ENCODE results near the gene RAD51B.
"Not testable (repeated sequence)": the region's sequence is repeated elsewhere in the genome, so short reads cannot be mapped to it uniquely, and the experiment has no call there.

The RAD51B gene

DNA sequence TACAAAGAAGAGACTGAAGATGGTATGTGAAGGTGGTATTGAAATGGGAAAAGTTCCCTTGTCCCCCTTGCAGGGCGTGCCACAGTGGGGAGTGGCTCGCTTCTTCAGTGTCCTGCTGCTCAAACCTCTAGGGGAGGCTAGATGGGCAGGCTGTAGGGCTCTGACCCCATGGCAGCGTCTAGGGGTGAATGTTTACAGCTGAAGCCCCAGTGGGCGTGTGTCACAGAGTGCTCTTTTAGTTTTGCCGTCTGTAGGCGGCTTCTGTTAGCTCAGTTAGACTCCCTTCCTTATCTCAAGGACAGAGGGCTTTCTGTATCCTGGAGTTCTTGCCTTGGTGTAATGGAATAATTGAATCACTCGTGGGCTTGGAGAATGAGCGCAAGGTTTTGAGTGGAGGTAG is 266.2 kb downstream of the RAD51B start:
- no peak for DNase-seq

DNA sequence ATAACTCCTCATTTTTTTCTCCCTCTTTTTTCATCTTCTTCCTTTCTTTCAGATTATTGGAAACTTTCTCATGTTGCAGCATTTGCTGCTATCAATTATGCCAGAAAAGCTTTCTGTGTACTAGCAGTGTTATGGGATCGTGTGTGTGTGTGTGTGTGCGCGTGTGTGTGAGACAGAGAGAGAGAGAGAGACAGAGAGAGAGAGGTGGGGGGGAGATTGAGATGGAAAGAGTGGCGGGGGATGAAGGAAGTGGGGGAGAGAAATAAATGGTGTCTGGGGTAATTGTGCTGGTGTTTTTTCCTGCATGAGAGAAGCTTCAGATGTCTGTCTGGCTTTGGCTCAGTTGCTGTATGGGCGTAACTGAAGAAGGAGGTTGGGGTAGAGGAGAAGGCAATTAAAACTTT is 268.9 kb downstream of the RAD51B start:
- DNase-seq: no peak

DNA sequence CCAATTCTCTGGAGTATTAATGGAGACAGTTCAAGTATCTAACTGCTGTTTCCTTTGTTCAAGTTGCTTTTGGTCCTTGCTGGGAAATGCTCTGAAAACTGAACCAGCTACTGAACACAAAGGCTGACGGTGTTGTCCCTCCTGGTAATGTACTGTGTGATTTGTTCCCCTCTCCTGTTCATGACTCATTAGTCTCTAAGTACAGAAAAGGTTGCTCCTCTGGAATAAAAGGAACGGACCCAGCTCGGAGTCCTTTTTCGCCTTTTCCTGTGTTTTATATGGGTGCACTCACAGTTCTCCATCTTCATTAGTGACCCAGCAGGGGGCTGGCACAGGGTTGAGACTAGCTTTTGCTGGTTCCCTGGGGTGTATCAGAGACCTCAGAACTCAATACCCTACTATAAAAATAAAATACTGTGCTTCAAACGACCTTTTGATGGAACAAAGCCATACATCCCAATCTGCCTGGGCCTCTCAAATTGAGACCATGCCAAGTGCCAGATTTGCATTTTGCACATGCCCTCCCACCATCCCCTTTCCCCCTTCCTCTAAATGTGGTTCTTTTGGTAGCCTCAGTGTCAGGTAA is 269.7 kb downstream of the RAD51B start:
- DNase-seq: no peak

DNA sequence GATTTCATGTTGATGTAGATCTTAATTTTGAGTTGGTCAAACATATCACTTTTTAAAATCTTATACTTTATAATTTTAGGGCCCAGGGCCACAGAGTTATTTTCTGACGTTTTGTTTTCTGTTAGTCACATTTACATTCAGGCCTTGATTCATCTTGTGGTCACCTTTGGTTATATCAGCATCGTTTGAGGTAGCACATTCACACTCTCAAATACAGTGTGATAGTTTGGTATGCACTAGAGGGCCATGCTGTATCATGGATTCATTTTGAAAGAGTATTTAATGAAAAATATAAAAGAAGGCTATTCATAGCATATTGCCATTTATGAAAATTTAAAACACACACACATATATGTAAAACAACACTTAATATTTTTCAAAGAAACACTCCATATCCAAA is 274.6 kb downstream of the RAD51B start:
- no peak for DNase-seq

DNA sequence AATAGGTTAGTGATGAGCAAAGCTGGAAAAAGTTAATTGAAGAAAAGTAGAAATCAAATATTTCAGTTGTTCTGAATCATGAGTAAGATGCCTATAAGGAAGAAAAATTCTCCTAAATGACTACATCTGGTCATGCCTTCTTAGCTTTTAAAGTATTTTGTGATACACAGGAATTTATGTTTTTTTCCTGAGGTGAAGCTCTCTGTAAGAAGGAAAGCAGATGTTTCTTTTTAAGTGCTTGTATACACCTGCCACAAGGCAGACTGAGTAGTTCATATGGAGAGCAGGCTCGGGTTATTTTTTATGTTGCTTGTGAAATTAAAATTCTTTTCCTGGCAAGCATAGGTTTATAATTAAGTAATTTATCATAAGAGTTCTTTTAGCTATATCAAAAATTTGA is 275.2 kb downstream of the RAD51B start:
- DNase-seq: no peak

DNA sequence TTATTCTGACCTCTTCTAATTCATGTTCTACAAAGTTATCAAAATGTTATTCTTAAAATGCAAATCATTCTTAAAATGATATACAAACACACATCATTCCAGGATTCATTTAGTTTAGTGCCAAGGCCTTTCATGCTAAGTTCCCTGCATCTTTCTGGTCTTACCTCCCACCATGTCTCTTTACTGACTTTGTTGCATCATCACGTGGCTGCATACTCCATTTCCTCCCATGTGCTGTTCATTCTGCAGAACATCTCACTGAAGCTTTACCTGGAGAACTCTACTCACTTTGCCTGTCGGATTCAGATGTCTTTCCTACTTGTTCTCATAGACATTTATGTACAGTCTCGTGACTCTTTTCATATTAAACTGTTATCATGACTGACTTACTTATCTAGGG is 278.1 kb downstream of the RAD51B start:
- no peak for DNase-seq

DNA sequence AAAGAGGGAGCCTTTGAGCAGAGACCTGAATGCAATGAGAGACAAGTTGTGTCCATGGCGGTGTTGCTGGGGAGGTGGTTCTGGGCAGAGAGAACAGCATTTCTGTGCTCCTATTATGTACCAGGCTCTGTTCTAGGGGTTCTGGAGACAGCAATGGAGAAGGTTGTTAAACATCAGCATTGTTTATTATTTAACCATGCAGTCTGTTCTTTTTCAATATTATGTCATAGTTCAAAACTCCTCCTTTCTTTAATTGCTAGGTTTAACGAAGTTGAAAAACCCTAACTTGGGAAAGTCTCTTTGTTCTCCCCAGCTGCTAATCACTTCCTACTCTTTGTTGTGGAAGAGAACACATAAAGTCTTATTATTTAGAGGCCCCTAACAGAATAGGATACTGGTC is 279.3 kb downstream of the RAD51B start:
- DNase-seq: no peak

DNA sequence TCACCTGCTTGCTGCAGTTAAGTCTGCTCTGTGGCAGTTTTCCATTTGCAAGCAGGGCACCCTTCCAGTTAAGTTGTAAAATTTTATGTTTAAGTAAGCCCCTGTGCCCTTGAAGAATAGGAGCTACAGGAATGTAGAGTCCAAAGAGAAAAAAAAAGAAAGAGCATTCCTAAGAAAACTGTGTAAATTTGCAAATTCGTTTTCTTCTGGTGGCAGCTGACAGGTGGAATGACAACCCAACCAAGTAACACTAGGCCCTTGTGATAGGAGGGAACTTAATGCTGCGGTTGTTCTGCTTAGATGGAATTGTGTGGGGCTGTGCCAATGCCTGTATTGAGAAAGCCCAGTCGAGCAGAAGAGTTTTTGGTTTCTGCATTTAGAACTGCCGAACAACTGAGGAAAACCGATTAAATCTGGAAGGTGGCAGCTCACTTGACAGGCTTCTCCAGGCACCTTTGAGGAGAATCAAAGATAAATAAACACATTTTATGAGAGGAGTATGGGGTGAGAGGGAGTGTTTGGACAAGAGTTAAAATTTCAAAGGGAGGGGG is 280.0 kb downstream of the RAD51B start:
- DNase-seq: peak; percentile 46

DNA sequence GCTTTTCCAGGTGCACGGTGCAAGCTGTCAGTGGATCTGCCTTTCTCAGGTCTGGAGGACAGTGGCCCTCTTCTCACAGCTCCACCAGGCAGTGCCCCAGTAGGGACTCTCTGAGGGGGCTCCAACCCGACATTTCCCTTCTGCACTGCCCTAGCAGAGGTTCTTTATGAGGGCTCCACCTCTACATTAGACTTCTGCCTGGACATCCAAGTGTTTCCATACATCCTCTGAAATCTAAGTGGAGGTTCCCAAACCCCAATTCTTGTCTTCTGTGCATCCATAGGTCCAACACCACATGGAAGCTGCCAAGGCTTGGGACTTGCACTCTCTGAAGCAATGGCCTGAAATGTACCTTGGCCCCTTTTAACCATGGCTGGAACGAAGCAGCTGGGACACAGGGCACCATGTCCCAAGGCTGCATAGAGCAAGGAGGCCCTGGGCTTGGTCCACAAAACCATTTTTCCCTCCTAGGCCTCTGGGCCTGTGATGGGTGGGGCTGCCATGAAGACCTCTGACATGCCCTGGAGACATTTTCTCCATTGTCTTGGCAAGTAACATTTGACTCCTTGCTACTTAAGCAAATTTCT is 282.2 kb downstream of the RAD51B start:
- DNase-seq: not testable (repeated sequence)

DNA sequence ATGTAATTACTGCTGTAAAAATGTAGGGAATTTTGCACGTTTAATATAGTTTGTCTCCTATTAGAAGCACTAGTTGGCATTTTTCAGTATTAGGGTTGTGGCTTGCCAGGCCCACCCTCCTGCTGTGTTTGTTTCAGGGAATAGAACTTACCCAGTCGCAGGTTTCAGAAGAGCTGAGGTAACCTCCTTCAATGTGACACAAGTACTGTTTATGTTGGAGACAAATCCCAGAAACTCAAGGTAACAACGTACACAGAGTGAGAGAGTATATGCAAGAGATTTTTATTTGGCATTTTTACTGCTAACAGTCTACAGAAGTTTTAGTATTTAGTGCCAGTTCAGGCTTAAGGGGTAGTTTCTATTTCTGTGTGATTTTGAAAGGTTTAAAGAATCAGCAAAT is 284.3 kb downstream of the RAD51B start:
- DNase-seq: no peak

DNA sequence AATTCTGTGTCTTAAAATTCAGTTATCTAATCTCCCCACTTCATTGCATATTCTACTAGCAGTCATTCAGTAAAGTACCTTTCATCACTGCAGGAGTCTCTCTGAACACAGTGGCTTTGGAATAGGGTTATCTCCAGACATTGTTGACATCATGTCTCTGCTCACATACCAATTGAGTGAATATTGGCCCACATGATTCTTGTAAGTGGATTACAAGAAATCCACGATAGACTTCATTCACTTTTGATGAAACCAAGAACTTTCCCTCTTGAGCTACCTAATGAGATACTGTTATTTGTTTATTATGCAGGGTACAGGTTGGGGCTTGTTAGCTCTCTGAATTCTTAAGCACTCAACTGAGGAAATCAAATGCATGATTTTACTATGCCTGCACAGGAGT is 284.9 kb downstream of the RAD51B start:
- DNase-seq: no peak

DNA sequence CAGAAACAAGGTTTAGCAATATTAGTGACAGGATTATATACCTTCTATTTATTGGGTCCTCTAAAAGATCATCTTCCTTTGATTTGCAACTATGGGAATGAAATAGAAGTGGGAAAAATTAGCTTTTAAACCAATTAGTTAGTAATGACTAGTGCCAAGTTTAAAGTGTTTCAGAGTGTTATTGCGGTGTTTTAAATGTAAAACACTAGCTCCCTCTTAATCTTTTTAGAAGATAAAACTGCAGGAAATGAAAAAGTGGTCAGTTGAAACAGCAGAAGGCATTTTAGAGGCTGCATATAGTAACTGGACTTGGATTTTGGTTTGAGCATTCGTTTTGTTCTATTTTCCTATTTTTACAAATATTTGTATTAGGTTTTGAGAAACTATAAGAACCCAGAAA is 286.2 kb downstream of the RAD51B start:
- DNase-seq: no peak

DNA sequence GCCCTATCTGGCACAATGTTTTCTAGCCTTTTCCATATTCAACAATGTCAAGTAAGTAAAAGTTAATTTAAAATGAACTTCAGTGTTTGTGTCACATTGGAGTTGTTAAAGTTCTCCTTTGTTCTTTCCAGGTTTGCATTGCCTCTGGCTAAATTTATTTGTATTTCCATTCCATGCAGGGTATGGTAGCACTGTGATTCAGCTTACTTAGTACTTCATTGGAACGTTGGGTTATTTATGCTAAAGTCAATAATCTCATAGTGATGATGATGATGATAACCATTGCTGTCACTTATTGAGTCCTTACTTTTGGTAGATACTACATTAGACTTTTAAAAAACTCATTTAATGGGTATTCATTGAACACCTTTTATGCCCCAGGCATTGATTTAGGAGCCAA is 286.9 kb downstream of the RAD51B start:
- no peak for DNase-seq

DNA sequence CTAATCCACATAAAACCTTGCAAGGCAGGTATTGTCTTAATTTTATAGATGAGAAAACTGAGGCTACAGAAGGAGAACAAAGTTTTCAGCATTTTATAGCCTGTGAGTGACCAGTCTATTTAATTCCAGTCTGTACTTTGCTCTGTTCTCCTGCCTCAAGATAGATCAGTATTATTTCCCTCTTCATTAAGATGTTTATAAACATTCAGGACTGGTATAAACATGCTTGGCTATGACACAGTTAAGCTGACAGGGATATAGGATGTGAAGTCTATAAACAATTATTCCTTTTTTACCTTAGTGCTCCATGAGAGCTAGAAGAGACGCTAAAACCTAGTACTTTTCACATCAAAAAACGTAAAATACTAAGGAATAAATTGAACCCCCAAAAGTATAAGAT is 287.3 kb downstream of the RAD51B start:
- DNase-seq: no peak

DNA sequence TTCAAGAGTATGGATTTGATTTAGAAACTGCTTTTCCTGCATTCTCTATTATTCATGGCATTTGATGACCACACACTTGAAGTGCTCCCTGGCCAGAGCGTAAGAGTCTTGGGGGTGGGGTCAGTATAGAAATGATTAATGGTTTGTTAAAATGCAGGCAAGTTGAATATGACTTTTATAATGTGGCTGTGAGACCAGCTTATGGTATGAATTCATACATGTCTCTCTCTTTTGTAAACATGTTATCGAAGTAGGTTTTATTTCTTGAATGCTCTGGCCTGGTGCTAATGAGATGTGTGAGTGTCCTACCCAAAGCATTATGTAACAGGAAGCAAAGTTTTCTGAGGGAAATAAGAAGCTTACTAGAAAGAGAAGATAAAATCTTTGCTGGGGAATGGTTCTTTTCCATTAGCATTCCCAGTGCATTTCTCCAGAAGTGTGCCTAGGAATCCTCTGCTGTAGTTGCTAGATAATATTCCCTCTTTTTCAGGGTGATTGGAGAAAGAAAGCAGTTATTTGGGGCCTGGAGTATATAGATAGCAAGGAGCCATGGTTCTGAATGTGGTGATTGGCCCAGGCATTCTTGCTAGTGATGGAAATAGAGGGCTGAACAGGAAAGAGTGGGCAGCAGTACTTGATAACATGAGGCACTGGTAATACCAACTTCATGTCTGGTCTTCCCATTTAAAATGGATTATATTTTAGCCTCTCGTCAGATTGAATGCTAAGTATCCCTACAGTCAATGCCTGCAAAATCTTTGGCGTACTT is 289.7 kb downstream of the RAD51B start:
- DNase-seq: no peak

DNA sequence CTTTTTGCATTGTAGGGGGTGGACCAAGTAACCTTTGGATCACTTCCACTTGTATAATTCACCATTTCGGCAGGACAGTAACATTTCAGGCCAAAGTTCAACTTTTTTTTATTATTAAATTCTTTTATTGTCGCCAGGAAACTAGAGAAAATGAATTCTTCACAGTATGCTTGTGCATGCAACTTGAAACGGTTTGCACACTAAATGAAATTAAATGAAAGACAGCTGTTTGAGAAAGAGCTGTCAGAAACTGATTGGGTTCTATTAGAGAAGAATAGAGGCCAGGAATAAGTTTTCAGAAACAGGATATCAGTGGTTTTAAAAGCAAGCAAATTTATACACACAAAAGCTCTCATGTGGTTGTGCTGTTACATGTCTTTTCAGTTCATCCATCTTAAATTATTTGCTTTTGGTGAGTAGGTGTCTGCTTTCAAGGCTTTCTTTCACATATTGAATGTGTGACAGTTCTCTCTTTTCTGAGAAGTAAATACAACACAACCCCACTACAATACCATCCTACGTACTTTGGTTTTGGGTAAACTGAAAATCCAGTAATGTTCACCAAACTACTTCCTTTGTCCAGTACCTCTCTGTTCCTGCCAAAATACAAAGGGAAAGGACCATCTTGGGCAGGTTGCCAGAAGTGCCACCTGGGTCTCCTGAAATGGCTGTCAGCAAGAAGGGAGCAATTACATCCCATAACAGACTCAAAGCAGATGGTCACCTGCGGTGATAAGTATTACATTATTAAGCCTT is 291.7 kb downstream of the RAD51B start:
- DNase-seq: no peak

DNA sequence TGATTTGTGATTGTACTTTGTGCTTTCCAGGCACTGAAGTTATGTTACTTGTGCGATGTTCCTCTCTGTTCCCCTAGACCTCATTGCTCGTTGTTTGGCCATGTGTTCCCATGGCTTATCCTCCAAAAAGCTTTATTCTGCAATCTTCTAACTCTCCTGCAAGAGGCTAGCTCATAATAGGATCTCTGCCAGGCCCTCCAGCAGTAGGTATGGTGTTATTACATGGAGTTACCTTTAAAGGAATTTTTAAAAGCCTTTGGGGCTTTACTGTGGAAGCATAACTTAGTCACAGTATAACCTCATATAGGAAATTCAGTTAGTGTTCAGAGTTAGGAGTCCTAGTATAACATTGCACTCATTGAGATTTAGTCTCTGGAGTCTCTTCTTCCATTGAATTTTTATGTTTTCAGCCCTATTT is 292.3 kb downstream of the RAD51B start:
- DNase-seq: no peak

DNA sequence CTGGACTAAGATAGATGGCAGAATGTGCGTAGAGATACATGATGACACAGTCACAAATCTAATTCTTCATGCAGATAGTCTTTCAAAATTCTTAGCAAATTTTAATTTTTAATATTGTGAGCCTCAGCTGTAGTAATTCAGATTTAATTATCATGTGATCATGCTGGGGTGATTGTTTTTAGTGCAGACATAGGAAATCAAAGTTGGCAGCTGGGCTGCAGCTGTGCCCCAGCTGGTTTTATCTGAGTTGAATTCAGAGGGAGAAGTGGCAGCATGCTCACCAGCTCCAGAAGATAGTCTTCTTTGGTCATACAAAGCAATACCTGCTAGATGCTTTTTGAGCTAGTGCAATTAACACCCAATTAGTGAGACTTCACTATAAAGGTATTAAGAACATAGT is 292.9 kb downstream of the RAD51B start:
- no peak for DNase-seq

DNA sequence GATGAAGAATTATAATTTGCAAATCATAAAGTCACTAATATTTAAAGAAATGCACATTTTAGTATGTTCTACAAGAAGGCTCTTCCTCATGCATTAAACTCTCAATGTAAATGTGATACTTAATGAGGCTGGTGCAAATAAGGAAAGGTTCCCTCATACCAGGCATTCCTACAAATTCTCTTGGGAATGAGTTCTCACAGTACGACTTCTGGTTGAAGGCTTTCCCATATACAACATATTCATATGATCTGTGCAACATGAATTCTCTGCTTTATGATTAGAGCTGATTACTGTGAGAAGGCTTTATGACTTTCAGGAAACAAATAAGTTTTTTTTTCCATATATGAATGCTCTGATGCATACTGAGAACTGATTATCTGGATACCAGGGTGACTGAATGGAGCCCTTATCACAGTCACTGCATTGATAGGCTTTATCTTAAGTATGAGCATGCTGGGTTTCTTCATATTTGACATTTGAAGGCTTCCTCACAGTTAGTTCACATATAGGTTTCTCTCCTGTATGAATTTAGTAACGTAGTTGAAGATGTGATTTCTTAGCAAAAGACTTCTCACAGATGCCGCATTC is 293.9 kb downstream of the RAD51B start:
- no peak for DNase-seq

DNA sequence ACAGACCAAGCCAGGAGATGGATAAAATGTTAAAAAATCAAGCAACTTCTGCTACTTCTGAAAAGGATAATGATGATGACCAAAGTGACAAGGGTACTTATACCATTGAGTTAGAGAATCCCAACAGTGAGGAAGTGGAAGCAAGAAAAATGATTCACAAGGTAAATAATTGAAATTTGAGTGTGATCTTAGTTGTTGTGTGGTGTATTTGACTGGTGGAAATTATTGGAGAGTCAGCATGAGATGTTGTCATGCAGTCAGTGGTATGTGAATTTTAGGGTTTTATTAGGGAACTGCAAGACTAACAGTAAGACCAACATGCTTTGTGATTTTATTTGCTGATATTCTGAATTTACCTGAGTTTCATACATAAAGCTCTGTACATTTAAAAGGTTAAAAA is 296.4 kb downstream of the RAD51B start:
- not testable (repeated sequence) for DNase-seq

DNA sequence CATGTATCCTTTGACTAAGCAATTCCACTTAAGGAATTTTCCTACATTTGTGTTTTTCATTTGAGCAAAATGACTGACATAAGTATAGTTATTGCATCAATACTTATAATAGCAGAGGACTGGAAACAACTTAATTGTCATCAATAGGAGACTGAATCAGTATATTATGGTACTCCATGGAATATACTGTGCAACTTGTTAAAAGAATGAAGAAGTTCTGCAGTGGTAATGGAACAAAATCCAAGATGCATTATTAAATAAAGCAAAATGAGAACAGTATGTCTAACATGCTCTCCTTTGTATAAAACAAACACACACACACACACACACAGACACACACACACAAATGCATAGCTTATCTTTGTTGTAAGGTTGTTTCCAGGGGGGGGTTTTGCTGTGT is 303.1 kb downstream of the RAD51B start:
- no peak for DNase-seq

DNA sequence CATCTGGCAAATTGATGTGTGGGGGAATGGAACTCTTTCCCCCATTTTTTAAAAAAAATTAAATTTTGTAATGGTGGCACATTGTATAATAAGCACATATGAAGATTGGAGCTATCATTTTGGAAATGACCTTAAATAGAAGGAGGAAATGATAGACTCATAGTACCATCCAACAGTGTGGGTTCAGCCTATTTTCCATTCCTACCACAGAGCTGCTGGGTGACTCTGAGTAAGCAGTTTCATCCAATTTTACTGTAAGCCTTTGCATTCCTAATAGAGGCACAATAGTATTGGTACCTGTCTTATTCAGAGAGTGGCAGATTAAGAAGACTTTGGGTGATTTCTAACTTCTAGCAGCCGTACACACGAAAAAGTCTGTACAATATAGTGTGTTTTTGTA is 304.5 kb downstream of the RAD51B start:
- no peak for DNase-seq

Measured in midbrain (tissue), 1 donor.